Fibroblast of villous mesenchyme (primary cell): ENCODE data around the gene SPATA2L. TPM values are rescaled to one million over a fixed set of nuclear protein-coding genes. Genes with fewer than 3 reads are reported as not detected.

Experiments
- DNase-seq: peaks from one replicate; pipeline ENCODE4 v3.0.0-alpha.2; 2010; ENCODE audit warnings: low read depth
- H3K4me3 ChIP-seq: 2 replicates; pipeline ENCODE4 v1.5.1; 2011; ENCODE audit warnings: low read depth, mild to moderate bottlenecking, low read length
- total RNA-seq: library from RNA; depleted of rRNA; stranded (reverse); fragments of >200 nt; gene quantifications from 2 replicates; pipeline ENCODE4 v1.2.3, GENCODE V29; 2012
- TF ChIP-seq, protein P1 (sequence below): IDR thresholded peaks from 2 replicates; pipeline ENCODE4 v1.5.1; 2012; ENCODE audit warnings: low read depth, mild to moderate bottlenecking, low read length; ENCODE audit not compliant: insufficient read depth

SPATA2L gene
- total RNA-seq, 1 donor = 9.5 TPM

- no peak for DNase-seq
- TF ChIP-seq, protein P1, sequence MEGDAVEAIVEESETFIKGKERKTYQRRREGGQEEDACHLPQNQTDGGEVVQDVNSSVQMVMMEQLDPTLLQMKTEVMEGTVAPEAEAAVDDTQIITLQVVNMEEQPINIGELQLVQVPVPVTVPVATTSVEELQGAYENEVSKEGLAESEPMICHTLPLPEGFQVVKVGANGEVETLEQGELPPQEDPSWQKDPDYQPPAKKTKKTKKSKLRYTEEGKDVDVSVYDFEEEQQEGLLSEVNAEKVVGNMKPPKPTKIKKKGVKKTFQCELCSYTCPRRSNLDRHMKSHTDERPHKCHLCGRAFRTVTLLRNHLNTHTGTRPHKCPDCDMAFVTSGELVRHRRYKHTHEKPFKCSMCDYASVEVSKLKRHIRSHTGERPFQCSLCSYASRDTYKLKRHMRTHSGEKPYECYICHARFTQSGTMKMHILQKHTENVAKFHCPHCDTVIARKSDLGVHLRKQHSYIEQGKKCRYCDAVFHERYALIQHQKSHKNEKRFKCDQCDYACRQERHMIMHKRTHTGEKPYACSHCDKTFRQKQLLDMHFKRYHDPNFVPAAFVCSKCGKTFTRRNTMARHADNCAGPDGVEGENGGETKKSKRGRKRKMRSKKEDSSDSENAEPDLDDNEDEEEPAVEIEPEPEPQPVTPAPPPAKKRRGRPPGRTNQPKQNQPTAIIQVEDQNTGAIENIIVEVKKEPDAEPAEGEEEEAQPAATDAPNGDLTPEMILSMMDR = no peak
- no peak overlapping the region for H3K4me3 ChIP-seq
Observed at GRCh38 chr16:89742948-89743347, 41.4 kb upstream of the SPATA2L start.

DNA sequence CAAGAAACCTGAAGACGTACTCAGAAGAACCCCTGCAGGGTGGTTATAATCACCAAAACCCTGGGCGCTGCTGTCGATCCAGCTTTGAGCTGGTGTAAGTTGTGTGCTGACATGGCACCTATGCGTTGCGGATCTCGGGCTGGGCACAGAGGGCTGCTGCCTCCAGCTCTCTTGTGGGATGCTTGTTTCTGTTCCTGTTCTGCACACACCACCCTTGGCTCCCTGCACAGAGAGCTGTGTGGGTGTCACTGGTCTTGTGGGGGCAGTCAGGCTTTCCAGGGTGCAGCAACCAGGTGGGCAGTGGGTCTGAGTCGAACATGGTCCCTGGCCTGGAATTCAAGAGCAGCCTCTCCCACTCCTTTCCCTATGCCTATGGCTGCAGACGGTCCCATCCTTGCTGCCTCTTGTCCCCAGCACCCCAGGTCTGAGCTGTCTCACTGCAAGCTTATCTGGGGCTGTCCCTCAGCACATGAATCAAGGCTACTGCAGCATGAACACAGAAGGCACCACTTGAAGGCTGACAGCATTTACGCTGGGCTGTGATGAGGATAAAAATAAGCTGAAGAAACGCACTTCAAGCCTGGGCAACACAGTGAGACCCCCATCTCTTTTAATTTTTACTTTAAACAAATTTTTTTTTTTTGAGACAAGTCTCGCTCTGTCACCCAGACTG lies 40.0 kb upstream of the SPATA2L start:
- H3K4me3 ChIP-seq = no peak overlapping the region
- no peak for DNase-seq

GRCh38 chr16:89739383-89739782 lies 37.9 kb upstream of the SPATA2L start:
- DNase-seq = no peak
- H3K4me3 ChIP-seq = no peak overlapping the region
- TF ChIP-seq, protein P1 = no peak

More for the DNA sequence above, 40.0 kb upstream of the SPATA2L start:
- TF ChIP-seq, protein P1 = no peak

DNA sequence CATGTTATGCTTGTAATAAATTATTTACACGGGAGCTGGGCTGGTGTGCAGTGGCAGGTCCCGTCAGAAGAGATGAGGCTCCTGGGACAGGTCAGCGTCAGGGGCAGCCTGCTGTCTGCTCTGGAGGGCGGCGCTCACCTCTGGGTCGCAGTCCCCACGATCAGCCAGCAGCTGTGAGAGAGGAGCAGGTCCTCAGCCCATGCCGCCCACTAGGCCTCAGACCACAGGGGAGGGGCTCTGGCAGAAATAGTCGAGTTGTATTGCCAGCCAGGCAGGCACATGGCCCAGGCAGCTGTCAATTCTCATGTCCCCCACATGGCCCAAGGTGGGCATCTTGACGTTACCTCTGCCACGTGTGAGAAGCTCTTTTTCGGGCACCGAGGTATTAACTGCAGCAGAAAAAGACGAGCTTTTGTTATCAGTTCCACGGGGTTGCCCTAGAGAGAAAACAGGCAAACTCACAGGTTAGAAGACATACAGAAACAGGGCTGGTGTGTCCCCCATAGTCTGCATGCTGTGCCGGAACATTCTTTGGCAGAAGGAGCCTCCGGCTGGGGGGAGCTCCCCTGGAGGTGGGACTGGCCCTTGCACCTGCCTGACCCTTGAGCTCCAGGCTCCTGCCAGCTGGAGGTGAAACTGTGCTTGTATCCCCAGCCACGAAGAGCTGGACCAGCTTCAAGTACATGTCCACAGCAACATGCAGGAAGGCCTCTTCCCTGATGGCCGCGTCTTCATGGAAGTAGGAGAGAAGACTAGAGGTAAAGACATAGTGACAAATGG lies 37.2 kb upstream of the SPATA2L start:
- TF ChIP-seq, protein P1 = no peak
- DNase-seq = no peak
- H3K4me3 ChIP-seq = no peak overlapping the region

- TF ChIP-seq, protein P1 = no peak
- DNase-seq = no peak
- no peak overlapping the region for H3K4me3 ChIP-seq
Observed at GRCh38 chr16:89738072-89738377, 36.5 kb upstream of the SPATA2L start.

DNA sequence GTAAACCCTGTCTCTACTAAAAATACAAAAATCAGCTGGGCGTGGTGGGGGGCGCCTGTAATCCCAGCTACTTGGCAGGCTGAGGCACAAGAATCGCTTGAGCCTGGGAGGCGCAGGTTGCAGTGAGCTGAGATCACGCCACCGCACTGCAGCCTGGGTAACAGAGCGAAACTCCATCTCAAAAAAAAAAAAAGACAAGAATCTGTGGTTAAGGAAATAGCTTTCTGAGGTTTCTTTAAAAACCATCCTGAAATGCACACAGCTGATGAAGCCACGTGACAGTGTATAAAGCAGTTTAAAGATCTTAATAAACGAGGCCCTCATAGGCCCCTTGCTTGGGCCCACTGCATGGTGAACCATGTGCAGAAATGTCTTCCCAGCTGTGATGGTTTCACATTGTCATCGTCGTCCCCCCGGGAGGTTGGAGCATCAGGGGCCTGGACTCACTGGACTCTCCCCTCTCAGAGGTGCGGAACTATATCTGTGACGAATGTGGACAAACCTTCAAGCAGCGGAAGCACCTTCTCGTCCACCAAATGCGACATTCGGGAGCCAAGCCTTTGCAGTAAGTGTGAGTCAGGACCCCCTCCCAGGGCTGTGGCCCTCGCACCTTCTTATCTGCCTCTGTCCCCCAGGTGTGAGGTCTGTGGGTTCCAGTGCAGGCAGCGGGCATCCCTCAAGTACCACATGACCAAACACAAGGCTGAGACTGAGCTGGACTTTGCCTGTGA lies 36.0 kb upstream of the SPATA2L start:
- no peak for DNase-seq
- TF ChIP-seq, protein P1 = no peak

More for the DNA sequence above, 36.0 kb upstream of the SPATA2L start:
- H3K4me3 ChIP-seq = no peak overlapping the region
